Fibroblast of lung (primary cell): ENCODE data around the gene KLF16.

ENCODE experiments used
- EZH2 ChIP-seq: IDR thresholded peaks from 2 replicates; pipeline ENCODE4 v1.5.1; 2012; ENCODE audit warnings: low read length, control low read depth, mild to moderate bottlenecking; ENCODE audit errors: missing control alignments
- TF ChIP-seq, protein P1 (sequence below), 2 donors: IDR thresholded peaks in 1 of 2; conservative IDR thresholded peaks in 1 of 2; 1 replicate in 1 of 2; 2 replicates in 1 of 2; pipeline ENCODE4 v1.5.1; 2011 to 2012; ENCODE audit warnings: low read length in 2 of 2, control low read depth in 1 of 2, inconsistent platforms in 1 of 2, low read depth in 1 of 2, mild to moderate bottlenecking in 1 of 2

DNA sequence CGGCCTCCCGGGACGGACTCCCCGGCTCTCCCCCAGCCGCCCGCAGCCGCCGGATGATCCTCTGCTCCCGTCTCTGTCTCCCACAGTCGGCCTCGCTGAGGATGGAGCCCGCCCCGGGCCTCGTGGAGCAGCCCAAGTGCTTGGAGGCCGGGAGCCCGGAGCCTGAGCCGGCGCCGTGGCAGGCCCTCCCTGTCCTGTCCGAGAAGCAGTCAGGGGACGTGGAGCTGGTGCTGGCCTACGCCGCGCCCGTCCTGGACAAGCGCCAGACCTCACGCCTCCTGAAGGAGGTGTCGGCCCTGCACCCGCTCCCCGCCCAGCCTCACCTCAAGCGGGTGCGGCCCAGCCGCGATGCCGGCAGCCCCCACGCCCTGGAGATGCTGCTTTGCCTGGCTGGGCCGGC, 48.6 kb upstream of the KLF16 start:
- TF ChIP-seq, protein P1, sequence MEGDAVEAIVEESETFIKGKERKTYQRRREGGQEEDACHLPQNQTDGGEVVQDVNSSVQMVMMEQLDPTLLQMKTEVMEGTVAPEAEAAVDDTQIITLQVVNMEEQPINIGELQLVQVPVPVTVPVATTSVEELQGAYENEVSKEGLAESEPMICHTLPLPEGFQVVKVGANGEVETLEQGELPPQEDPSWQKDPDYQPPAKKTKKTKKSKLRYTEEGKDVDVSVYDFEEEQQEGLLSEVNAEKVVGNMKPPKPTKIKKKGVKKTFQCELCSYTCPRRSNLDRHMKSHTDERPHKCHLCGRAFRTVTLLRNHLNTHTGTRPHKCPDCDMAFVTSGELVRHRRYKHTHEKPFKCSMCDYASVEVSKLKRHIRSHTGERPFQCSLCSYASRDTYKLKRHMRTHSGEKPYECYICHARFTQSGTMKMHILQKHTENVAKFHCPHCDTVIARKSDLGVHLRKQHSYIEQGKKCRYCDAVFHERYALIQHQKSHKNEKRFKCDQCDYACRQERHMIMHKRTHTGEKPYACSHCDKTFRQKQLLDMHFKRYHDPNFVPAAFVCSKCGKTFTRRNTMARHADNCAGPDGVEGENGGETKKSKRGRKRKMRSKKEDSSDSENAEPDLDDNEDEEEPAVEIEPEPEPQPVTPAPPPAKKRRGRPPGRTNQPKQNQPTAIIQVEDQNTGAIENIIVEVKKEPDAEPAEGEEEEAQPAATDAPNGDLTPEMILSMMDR (conservative IDR thresholded peaks at IDR 0.05 in 1 of 2, IDR thresholded peaks at IDR 0.05 in 1 of 2; ENCODE audit: low read depth in 1 of 2, low read length in 2 of 2) = no peak
- TF ChIP-seq EZH2 = no peak
